ENCODE results near the gene ANKRD50.

ANKRD50 gene

DNA sequence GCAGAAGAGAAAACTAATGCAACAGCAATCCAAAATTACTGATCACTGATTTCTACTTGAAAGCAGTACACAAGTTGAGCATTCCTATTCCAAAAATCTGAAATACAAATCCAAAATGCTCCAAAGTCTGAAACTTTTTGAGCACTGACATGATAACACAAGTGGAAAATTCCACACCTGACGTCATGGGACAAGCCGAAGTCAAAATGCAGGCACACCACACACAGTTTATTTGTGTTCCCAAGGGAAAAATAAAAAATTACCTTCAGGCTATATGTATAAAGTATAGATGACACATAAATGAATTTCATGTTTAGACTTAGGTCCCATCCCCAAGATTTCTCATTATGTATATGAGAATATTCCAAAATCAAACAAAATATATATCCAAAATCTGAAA, 20.7 kb downstream of the ANKRD50 start:
- no peak overlapping the region for H3K4me3 Mint-ChIP-seq
- H3K27me3 Mint-ChIP-seq (ENCODE audit: low read depth): no peaks in the 10 kb centered on the region
- peaks cover 3% of the 10 kb centered on the region for H3K9me3 Mint-ChIP-seq
- no peak overlapping the region for H3K27ac Mint-ChIP-seq
- no peaks in the 10 kb centered on the region for H3K36me3 Mint-ChIP-seq (ENCODE audit: low read depth)
- H3K4me1 Mint-ChIP-seq (ENCODE audit: low read depth): no peaks in the 10 kb centered on the region

DNA sequence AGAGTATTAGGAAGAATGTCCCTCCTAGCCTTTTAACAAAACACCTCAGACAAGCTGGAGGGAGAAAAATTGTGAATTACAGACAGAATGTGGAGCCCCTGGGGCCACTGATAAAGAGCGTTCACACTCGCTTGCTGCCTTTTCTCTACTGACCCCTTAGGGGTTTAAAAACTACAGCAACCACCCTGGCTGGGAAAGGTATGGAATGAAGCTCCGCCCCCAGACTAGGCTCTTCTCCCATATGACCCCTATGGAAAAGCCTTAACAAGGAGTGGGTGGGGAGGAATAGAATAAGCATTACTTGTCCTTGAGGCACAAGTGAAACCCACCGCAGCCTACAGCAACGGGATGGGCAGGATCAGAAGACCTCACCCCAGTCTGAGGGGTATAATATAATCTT, 26.3 kb downstream of the ANKRD50 start:
- Mint-ChIP-seq H3K27me3 (ENCODE audit: low read depth) (no peaks in the 10 kb centered on the region), H3K27ac (no peak overlapping the region), H3K9me3 (no peaks in the 10 kb centered on the region), H3K36me3 (ENCODE audit: low read depth) (no peaks in the 10 kb centered on the region), H3K4me1 (ENCODE audit: low read depth) (no peaks in the 10 kb centered on the region), H3K4me3 (no peak overlapping the region)

- Mint-ChIP-seq H3K9me3 (no peaks in the 10 kb centered on the region), H3K27ac (no peak overlapping the region), H3K36me3 (ENCODE audit: low read depth) (no peaks in the 10 kb centered on the region), H3K4me3 (no peak overlapping the region), H3K27me3 (ENCODE audit: low read depth) (no peaks in the 10 kb centered on the region), H3K4me1 (ENCODE audit: low read depth) (no peaks in the 10 kb centered on the region)
Observed at GRCh38 chr4:124685851-124686250, 26.7 kb downstream of the ANKRD50 start.

DNA sequence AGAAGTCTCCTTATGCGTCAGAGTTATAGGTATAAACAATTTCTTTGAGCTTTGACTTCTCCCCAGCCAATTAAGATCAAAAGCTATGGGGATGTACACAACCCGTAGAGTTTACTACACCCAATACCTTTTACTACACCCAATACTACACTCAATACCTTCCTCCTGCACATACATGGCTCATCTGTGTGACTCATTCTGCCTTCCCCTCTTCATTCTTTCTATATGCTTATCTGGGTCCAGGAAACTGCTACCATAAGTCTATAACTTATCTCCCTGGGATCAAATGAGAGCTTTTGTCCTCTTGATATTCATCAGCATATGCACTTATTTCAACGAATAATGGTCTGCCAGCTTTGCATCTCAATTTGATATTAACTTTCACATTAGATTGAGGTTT, 28.2 kb downstream of the ANKRD50 start:
- Mint-ChIP-seq H3K36me3 (ENCODE audit: low read depth) (no peaks in the 10 kb centered on the region), H3K4me1 (ENCODE audit: low read depth) (no peaks in the 10 kb centered on the region), H3K4me3 (no peak overlapping the region), H3K27ac (no peak overlapping the region), H3K9me3 (no peaks in the 10 kb centered on the region), H3K27me3 (ENCODE audit: low read depth) (no peaks in the 10 kb centered on the region)

DNA sequence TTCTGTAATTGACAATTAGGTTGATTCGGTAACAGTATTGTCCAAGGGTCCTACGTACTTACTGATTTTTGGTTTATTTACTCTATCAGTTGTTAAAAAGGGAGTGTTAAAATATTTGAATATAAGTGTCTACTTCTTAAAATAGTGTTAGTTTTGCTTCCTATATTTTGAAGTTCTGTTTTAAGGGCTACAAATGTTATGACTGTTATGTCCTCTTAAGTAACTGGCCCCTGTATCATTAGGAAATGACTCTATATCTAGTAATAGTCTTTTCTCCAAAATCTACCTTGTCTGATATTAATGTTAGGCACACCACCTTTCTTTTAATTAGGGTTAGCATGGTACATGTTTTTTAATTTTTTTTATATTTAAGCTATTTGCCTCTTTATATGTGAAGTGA, 30.1 kb downstream of the ANKRD50 start:
- Mint-ChIP-seq H3K9me3 (no peaks in the 10 kb centered on the region), H3K4me1 (ENCODE audit: low read depth) (no peaks in the 10 kb centered on the region), H3K36me3 (ENCODE audit: low read depth) (no peaks in the 10 kb centered on the region), H3K4me3 (no peak overlapping the region), H3K27ac (no peak overlapping the region), H3K27me3 (ENCODE audit: low read depth) (no peaks in the 10 kb centered on the region)

GRCh38 chr4:124666496-124666895, 46.0 kb downstream of the ANKRD50 start:
- H3K9me3 Mint-ChIP-seq: no peaks in the 10 kb centered on the region
- H3K27me3 Mint-ChIP-seq (ENCODE audit: low read depth): no peaks in the 10 kb centered on the region
- no peak overlapping the region for H3K27ac Mint-ChIP-seq
- no peak overlapping the region for H3K4me3 Mint-ChIP-seq
- no peaks in the 10 kb centered on the region for H3K4me1 Mint-ChIP-seq (ENCODE audit: low read depth)
- H3K36me3 Mint-ChIP-seq (ENCODE audit: low read depth): no peaks in the 10 kb centered on the region

DNA sequence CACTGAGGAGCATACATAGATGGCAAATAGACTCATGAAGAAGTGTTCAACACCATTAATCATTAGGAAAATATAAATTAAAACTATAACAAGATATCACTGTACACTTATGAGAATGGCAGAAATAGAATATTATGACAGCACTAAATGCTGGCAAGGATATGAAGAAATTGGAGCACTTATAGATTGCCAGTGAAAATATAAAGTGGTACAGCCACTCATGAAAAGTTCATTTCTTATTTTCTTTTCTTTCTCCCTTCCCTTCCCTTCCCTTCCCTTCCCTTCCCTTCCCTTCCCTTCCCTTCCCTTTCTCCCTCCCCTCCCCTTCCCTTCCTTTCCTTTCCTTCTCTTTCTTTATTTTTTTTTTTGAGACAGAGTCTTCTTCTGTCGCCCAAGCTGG, 53.7 kb downstream of the ANKRD50 start:
- H3K4me3 Mint-ChIP-seq: no peak overlapping the region
- no peaks in the 10 kb centered on the region for H3K27me3 Mint-ChIP-seq (ENCODE audit: low read depth)
- no peaks in the 10 kb centered on the region for H3K9me3 Mint-ChIP-seq
- no peaks in the 10 kb centered on the region for H3K4me1 Mint-ChIP-seq (ENCODE audit: low read depth)
- no peak overlapping the region for H3K27ac Mint-ChIP-seq
- H3K36me3 Mint-ChIP-seq (ENCODE audit: low read depth): no peaks in the 10 kb centered on the region

- H3K36me3 Mint-ChIP-seq (ENCODE audit: low read depth): no peaks in the 10 kb centered on the region
- H3K4me3 Mint-ChIP-seq: no peak overlapping the region
- no peaks in the 10 kb centered on the region for H3K9me3 Mint-ChIP-seq
- no peaks in the 10 kb centered on the region for H3K27me3 Mint-ChIP-seq (ENCODE audit: low read depth)
- H3K27ac Mint-ChIP-seq: no peak overlapping the region
- H3K4me1 Mint-ChIP-seq (ENCODE audit: low read depth): no peaks in the 10 kb centered on the region
Observed at GRCh38 chr4:124650614-124651013, 61.9 kb downstream of the ANKRD50 start.

GRCh38 chr4:124647599-124647998, 64.9 kb downstream of the ANKRD50 start:
- Mint-ChIP-seq H3K9me3 (no peaks in the 10 kb centered on the region), H3K4me3 (no peak overlapping the region), H3K36me3 (ENCODE audit: low read depth) (no peaks in the 10 kb centered on the region), H3K27me3 (ENCODE audit: low read depth) (no peaks in the 10 kb centered on the region), H3K4me1 (ENCODE audit: low read depth) (no peaks in the 10 kb centered on the region), H3K27ac (no peak overlapping the region)

DNA sequence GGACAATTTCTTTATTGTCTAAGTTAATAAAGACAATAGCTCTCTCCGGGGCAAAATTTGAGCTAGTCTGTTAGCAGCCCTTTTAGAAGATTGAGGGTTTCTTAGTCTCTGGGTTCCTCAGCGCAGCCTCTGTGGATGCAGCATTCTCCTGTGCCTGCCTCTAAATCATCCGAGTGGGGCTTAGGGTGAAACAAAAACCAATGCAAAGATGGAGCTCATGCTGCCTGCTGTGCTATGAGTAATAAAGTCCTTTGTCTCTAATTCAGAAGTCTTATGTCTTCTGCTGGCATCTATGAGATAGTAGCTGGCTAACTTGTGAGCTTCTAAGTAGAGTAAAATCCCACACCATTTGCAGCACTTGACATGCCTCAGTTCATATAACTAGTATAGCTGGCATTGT, 67.9 kb downstream of the ANKRD50 start:
- Mint-ChIP-seq H3K27me3 (ENCODE audit: low read depth) (no peaks in the 10 kb centered on the region), H3K9me3 (no peaks in the 10 kb centered on the region), H3K36me3 (ENCODE audit: low read depth) (no peaks in the 10 kb centered on the region), H3K4me3 (no peak overlapping the region), H3K27ac (no peak overlapping the region), H3K4me1 (ENCODE audit: low read depth) (no peaks in the 10 kb centered on the region)

DNA sequence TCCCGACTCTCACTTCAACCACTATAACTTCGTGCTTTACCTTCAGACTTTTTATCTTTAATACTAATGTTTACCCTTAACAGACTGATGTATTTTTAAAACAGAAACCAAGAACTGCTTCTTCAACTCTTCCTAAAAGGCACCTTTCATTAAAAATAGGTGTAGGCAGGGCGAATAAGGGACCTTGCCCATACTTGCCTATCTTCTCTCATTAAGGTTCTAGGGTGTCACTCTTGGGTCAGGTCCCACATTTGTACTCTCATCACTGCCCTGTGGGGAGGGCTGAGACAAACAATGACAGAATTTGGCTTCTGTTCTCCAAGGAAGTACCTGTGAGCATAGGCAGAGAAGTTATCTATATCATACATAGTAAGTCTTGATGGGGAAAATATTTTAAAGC, 69.7 kb downstream of the ANKRD50 start:
- Mint-ChIP-seq H3K36me3 (ENCODE audit: low read depth) (no peaks in the 10 kb centered on the region), H3K27me3 (ENCODE audit: low read depth) (no peaks in the 10 kb centered on the region), H3K4me1 (ENCODE audit: low read depth) (no peaks in the 10 kb centered on the region), H3K4me3 (no peak overlapping the region), H3K9me3 (no peaks in the 10 kb centered on the region), H3K27ac (no peak overlapping the region)

DNA sequence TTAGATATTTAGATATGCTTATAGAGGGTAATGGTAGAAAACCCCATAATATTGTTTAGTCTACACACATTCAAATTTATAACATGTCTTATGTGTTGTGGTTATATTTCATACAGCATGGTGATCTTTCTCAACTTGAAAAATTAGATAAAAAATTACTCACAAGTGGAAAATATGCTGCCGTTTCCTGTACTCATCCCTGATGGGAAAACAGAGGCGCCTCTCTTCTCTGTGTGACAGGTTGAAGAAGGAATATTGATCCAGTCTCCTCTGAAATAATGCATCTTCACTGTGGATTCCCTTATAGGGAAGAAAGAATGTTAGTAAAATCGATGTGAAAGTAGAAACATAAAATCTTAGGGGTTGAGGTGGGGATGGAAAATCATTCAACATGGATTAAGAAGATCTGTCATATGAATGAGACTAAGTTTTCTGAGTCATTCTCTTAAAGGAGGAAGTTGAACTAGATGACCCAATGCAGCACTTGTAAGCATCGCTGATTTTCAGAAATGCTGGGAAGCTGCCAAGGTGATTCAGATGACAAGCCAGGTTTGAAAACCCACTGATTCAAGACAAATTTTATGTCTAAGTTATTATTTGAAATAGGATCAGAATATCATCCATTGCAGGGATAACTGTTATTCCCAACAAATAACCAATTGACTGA, 70.7 kb downstream of the ANKRD50 start:
- no peaks in the 10 kb centered on the region for H3K27me3 Mint-ChIP-seq (ENCODE audit: low read depth)
- H3K4me3 Mint-ChIP-seq: no peak overlapping the region
- H3K4me1 Mint-ChIP-seq (ENCODE audit: low read depth): no peaks in the 10 kb centered on the region
- H3K9me3 Mint-ChIP-seq: no peaks in the 10 kb centered on the region
- no peaks in the 10 kb centered on the region for H3K36me3 Mint-ChIP-seq (ENCODE audit: low read depth)
- H3K27ac Mint-ChIP-seq: no peak overlapping the region

DNA sequence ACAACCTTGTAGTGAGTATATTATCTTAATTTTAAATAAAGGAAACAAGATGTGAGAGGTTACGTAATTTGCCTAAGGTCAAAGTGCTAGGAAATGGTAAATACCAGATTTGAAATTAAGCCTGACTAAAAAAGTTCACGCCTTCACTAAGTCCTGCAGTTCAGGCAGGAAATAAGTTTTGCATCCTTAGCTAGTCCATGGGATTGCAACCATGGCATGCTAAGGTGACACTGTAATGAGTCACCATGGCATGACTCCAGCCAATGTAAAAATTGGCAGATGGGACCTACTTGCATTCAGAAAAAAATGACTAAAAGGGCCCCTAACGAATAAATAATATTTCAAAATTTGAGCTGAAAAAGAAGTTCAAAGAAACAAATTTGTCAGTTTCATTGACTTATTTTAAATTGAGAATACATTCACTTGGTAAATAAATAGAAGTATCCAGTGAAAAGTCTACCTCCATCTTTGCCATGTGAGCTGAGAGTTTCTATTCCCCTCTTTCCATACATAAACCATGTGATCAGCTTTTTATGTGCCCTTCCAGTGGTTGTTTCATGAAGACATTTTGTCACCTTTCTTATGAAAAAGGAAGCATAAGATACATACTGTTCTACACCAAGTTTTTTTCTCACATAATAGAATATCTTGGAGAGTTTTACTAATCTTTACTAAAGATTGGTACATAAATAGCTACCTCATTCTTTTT, 72.4 kb downstream of the ANKRD50 start:
- no peak overlapping the region for H3K27ac Mint-ChIP-seq
- H3K4me1 Mint-ChIP-seq (ENCODE audit: low read depth): no peaks in the 10 kb centered on the region
- no peaks in the 10 kb centered on the region for H3K36me3 Mint-ChIP-seq (ENCODE audit: low read depth)
- H3K27me3 Mint-ChIP-seq (ENCODE audit: low read depth): no peaks in the 10 kb centered on the region
- H3K9me3 Mint-ChIP-seq: no peaks in the 10 kb centered on the region
- H3K4me3 Mint-ChIP-seq: no peak overlapping the region

DNA sequence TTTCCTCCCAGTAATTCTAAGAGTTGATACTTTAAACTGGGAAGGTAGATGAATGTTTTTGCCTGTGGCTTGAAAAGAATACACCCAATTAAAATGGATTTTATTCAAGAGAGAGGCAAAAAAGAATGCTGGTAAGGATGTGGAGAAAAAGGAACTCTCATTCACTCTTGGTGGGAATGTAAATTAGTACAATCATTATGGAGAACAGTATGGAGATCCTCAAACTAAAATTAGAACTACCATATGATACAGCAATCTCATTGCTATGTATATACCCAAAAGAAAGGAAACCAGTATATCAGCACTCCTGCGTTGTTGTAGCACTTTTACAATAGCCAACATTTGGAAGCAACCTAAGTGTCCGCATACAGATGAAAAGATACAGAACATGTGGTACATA, 75.2 kb downstream of the ANKRD50 start:
- H3K4me3 Mint-ChIP-seq: no peak overlapping the region
- H3K27ac Mint-ChIP-seq: no peak overlapping the region
- H3K4me1 Mint-ChIP-seq (ENCODE audit: low read depth): peaks cover under 1% of the 10 kb centered on the region
- no peaks in the 10 kb centered on the region for H3K9me3 Mint-ChIP-seq
- no peaks in the 10 kb centered on the region for H3K36me3 Mint-ChIP-seq (ENCODE audit: low read depth)
- H3K27me3 Mint-ChIP-seq (ENCODE audit: low read depth): no peaks in the 10 kb centered on the region

DNA sequence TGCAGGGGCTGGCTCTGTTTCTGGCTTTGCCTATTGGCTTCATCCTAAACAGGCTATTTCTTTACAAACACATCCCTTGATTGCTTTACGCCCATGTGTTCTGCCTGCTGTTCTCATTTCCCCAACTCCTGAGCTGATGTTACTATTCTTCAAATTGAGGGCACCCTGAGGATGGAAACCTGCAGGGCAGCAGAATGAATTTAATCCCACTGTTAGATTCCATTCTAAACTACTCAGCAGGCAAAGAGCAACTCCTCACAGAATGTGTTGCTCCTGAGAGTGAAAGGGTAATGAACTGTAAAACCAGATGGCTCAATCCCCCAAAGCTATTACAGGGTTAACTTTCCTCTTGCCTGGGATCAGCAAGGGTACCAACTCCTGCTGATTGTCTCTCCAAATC, 75.7 kb downstream of the ANKRD50 start:
- Mint-ChIP-seq H3K9me3 (no peaks in the 10 kb centered on the region), H3K36me3 (ENCODE audit: low read depth) (no peaks in the 10 kb centered on the region), H3K27ac (no peak overlapping the region), H3K27me3 (ENCODE audit: low read depth) (no peaks in the 10 kb centered on the region), H3K4me1 (ENCODE audit: low read depth) (peaks cover 5% of the 10 kb centered on the region), H3K4me3 (no peak overlapping the region)

Data from T-helper 1 cell treated with Interleukin-12 subunit alpha and Interleukin-12 subunit beta and Interleukin-4 antibody, amounts not matched to agents 30 μg/mL and 1 μg/mL, for 36 hours (primary cell).